NCI-H2196 treated with DMSO at 0.1 percent for 48 hours (cell line): ENCODE measurements around the gene POLR3H.

Experiments
- DNase-seq: peaks from one replicate; lab custom pipeline; 2025; ENCODE audit not compliant: unreplicated experiment; lab: John Stamatoyannopoulos, UW

The POLR3H gene

GRCh38 chr22:41522813-41523212, 21.5 kb downstream of the POLR3H start:
- no peak for DNase-seq

GRCh38 chr22:41521126-41521525, 23.1 kb downstream of the POLR3H start:
- no peak for DNase-seq

GRCh38 chr22:41518048-41518347, 26.3 kb downstream of the POLR3H start:
- DNase-seq, result no peak

GRCh38 chr22:41517172-41518047, 26.9 kb downstream of the POLR3H start:
- DNase-seq, result peak; percentile 16

- no peak for DNase-seq
Measured at GRCh38 chr22:41516462-41516861, 27.8 kb downstream of the POLR3H start.

GRCh38 chr22:41513391-41513790, 30.9 kb downstream of the POLR3H start:
- no peak for DNase-seq

- DNase-seq, result peak; percentile 23
Measured at GRCh38 chr22:41512421-41513194, 31.7 kb downstream of the POLR3H start.

GRCh38 chr22:41511521-41511968, 32.7 kb downstream of the POLR3H start:
- DNase-seq, result no peak

- DNase-seq, result no peak
Measured at GRCh38 chr22:41508770-41509170, 35.5 kb downstream of the POLR3H start.

- no peak for DNase-seq
Measured at GRCh38 chr22:41507330-41508063, 36.8 kb downstream of the POLR3H start.

- no peak for DNase-seq
Measured at GRCh38 chr22:41505511-41506220, 38.6 kb downstream of the POLR3H start.

- no peak for DNase-seq
Measured at GRCh38 chr22:41504816-41505215, 39.5 kb downstream of the POLR3H start.

GRCh38 chr22:41504397-41504796, 39.9 kb downstream of the POLR3H start:
- no peak for DNase-seq

- DNase-seq, result no peak
Measured at GRCh38 chr22:41501209-41501608, 43.1 kb downstream of the POLR3H start.

- DNase-seq, result no peak
Measured at GRCh38 chr22:41500303-41500702, 44.0 kb downstream of the POLR3H start.

GRCh38 chr22:41499624-41500280, 44.5 kb downstream of the POLR3H start:
- DNase-seq, result no peak

- DNase-seq, result no peak
Measured at GRCh38 chr22:41498303-41498835, 45.9 kb downstream of the POLR3H start.

- no peak for DNase-seq
Measured at GRCh38 chr22:41491374-41492100, 52.7 kb downstream of the POLR3H start.

- DNase-seq, result no peak
Measured at GRCh38 chr22:41488596-41489385, 55.5 kb downstream of the POLR3H start.
